NCI-H446 (cell line): ENCODE results near the gene FOXP1.
"Not testable (repeated sequence)": the region's sequence is repeated elsewhere in the genome, so short reads cannot be mapped to it uniquely, and the experiment has no call there.

ENCODE experiments used
- DNase-seq, 2 experiments: peaks; one replicate each; lab custom pipeline; 2025; lab: John Stamatoyannopoulos, UW

Gene FOXP1

DNA sequence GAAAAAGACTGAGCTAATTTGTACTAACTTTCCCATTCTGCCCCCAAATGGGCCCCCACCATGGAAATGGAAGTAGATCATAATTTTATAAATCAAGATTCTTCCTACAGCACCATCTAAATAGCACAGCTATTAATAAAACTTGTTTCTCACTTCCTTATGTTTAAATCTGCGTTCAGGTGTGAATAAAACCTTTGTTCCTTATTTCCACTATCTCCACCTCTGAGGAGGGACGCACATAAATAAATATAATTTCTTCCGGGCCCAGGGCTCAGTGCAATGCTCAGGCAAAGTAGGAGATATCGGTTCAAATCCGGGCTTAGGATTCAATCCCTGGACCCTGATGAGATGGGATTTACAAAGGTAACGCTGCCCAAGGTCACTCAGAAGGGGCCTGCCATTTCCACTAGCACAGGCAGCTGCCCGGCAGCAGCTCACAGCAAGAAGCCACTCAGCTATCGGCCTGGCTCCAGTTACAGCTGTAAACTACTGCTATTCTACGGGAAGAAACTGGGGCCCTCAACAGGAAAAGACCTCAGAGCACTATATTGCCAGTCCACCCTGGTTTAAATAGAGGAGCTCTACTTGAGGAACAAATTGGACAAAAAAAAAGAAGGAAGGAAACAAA lies 52.5 kb downstream of the FOXP1 start:
- DNase-seq, result no peak

- DNase-seq, result no peak
Observed at GRCh38 chr3:71528816-71529215, 54.7 kb downstream of the FOXP1 start.

- DNase-seq, result not testable (repeated sequence)
Observed at GRCh38 chr3:71526448-71526847, 57.1 kb downstream of the FOXP1 start.

DNA sequence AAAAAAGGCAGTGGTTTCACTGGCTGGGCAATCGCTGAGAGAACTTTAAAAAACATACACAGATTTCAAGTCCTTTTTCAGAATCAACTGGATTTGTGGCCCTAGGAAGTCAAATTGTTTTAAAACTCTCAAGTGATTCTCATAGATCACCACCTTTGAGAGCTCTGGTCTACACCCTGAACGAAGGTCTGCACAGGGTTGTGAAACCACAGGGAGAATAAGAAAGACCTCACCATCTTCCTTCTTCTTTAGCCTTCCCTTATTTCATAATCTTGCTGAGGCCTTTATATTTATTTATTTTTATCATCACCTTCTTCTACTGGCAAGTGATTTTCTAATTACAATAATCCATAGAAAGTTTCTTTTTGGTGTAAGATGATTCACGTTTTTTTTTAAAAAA lies 58.1 kb downstream of the FOXP1 start:
- DNase-seq, result no peak

- no peak for DNase-seq
Observed at GRCh38 chr3:71524672-71525071, 58.9 kb downstream of the FOXP1 start.

DNA sequence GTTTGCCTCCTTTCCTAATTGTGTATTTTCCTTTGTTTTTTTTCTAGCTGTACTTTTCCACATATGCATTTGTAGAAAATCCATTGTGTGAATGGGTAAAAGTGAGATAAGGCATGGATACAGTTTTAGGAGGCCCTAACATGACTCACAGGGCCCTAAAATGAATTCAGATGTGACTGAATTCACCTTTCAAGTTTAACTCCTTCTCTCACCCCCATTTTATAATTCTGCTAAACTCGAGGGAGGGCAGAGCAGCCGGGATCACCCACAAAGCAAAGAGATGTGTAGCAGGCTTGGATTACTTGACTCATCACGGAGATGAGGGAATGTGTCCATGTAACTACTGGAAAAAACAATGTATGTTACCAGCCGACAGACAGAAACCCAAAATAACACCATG lies 59.9 kb downstream of the FOXP1 start:
- DNase-seq, result no peak

- DNase-seq, result no peak
Observed at GRCh38 chr3:71521940-71522876, 61.3 kb downstream of the FOXP1 start.

DNA sequence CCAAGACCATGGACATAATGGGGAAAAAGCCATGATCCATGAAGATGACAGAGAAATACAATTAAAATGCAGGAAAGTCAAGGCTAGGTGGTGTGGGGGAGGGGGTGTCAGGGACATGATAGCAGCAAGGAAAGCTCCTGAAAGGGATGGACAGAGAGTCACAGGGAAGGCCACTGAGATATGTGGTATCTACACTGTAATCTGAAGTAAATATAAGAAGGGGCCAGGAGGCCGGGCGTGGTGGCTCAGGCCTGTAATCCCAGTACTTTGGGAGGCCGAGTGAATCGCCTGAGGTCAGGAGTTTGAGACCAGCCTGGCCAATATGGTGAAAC lies 62.5 kb downstream of the FOXP1 start:
- no peak for DNase-seq

DNA sequence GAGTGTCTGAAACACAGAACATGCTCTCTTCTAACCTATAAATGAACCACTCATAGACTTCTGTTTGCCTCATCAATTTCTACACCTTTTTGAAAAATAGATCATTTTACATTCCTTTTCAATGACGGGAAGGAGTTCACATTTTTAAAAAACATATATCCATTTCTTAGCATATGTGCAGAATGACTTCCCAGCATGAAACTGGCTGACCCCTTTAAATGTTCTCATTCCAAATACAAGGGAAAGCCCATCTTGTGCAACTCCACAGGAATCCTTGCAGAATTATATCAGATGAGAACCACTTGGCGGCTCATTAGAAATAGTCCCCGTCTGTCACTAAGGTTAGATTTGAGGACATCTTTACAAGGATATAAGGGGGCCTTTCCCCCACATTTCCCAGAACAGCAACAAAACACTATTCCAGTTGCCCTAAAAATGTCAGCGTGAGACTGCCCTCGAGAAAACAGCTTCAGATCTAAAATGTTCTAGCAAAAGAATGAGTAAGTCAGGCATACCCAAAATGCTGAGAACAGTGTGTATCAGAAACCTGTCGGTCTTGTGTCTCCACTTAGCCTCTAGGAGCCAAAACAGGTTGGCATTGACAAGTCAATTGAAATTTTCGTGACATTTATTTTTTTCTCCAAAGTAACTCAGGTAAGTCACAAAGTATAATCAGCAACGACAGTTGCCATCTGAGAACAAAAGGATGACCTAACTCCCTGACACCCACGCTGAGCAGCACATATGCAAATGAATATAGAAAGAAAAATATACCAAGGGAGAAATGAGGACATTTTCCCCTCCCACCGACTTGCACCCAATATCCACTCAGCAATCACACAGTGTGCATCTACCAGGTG lies 63.1 kb downstream of the FOXP1 start:
- no peak for DNase-seq

DNA sequence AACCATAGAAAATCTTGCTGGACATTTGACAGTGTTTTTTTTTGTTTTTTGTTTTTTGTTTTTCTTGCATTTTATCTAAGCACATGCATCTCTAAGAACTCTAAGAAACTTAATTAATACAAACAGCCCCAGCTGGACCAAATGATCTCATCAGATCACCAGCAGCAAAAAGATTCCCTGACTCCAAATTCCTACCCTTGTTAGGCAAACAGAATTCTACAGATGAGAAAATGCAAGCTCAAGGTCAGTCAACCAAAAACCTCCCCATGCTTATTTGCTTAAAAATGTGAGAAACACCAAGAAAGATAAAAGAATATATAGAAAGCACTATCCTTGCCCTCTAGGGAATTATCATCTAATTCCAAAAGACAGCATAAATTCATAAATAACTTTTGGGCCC lies 65.4 kb downstream of the FOXP1 start:
- no peak for DNase-seq

DNA sequence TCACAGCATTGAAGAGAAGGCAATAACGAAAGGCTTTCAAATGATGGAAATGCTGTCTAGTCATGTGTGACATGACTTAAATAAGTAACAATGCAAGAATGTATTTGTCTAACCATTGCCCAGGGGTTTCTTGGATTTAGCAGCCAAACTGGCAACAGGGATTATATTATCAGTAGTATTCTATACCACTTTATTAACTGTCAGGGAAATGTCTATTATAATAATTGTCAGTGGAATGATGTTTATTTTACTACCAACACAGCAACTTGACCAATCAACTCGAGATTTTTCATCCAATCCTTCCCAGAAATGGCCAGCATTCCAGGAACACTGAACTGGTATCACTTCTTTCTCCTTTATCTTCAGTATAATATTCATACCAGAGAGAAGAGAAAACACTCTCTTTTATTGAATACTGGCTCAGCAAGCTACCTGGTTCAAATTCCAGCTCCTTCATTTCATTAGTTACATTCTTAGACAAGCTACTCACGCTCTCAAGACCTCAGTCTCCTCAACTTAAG lies 66.2 kb downstream of the FOXP1 start:
- no peak for DNase-seq

GRCh38 chr3:71515636-71516365 lies 67.7 kb downstream of the FOXP1 start:
- no peak for DNase-seq

- DNase-seq, result no peak
Observed at GRCh38 chr3:71514621-71515020, 68.9 kb downstream of the FOXP1 start.

DNA sequence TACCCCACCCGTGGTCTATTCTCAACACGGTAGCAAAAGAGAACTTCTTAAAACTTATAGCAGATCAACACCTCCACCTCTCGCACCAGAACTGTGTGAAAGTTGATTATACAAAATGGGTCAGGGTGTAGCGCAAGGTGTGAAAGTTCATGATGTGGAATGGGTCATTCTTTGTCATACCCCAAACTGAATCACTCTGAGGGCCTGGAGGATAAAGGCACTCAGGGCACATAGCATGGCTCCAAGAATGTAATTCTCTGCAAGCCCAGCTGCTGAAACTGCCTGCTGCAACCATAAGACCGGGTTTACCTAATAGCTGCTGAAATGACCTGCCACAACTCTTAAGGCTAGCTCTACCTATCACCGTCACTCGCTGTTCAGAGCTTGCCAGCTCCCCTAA lies 70.0 kb downstream of the FOXP1 start:
- no peak for DNase-seq

DNA sequence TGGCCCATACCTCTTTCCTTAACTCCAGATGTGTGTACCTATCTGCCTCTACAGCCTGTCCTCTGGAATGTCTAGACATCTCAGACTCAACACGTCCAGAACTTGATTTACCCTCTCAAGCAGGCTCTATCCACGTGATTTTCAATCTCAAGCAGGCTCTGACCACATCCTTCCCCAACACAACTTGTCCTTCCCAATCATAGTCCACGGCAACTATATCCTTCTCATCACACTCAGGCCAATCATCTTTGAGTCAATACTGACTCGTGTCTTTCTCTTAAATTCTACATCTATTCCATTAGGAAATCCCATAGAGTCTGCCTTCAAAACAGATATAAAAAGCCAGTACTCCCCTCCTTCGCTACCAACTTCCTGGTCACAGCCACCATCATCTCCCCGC lies 70.4 kb downstream of the FOXP1 start:
- no peak for DNase-seq

GRCh38 chr3:71512544-71512943 lies 71.0 kb downstream of the FOXP1 start:
- DNase-seq, result no peak

- DNase-seq, result no peak
Observed at GRCh38 chr3:71512000-71512399, 71.5 kb downstream of the FOXP1 start.

GRCh38 chr3:71511446-71511845 lies 72.1 kb downstream of the FOXP1 start:
- DNase-seq, result no peak

DNA sequence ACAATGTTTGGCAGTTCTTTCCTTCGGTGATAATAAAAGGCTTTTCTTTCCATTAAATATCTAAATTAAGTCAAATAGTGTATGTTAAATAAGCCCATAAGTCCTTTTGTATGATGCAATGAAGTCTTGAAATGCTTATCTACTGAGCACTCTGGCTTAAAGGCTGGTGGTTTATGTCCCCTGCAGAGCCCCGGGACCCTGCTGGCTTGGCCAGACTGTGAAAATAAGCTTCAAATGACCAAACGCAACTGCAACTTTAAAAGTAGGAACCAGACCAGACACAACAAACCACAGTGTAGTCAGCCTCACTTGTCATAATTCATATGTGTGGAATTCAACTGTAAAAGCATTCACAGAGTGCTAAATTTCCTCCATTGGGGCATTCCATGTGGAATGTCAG lies 72.5 kb downstream of the FOXP1 start:
- DNase-seq, result no peak

DNA sequence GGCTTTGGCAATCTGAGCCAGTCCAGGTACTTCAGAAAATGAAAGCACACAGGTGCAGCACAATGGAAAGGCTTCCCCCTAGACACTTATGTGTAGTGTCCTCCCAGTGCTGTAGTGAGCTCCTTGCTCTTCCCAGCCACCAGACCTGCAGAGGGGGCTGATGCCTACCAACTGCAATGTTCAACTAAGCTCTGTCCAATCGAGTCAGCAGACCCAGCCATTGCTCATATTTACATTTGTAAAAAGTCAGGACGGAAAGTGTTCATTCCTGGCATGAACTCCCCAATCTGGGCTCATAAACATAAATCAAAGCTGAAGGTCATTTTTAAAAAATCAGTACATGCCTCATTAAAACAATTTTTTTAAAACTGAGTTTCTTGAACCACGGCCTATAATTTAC lies 73.0 kb downstream of the FOXP1 start:
- no peak for DNase-seq

- no peak for DNase-seq
Observed at GRCh38 chr3:71509066-71509465, 74.5 kb downstream of the FOXP1 start.
